Measurements from ENCODE around the gene HMCES. TPM values are rescaled to one million over a fixed set of nuclear protein-coding genes. Genes with fewer than 3 reads are reported as not detected.

Gene HMCES
- total and polyA plus RNA-seq, 11 donors = 30.0 to 46.6 (median 37.7) TPM

- Histone ChIP-seq H3K4me1 (peaks cover 0 to 55% (median 6%) of the 10 kb centered on the region in 12 donors), H3K27me3 (no peaks in the 10 kb centered on the region), H3K9me3 (no peaks in the 10 kb centered on the region), H3K36me3 (no peaks in the 10 kb centered on the region), H3K4me3 (no peak overlapping the region), H3K27ac (peak overlapping the region in 7 of 12 donors; percentile 14 to 93 (median 52))
- WGBS, 4 donors = 79 to 84% (median 83%) methylated on average over 8 of the region's 8 CpGs
- TF ChIP-seq POLR2A (IDR thresholded peaks at IDR 0.05) (no peak), CTCF (IDR thresholded peaks at IDR 0.05) (no peak)
- ATAC-seq = peak in 3 of 4 donors; percentile 66 to 83 (median 77)
- intact Hi-C loops (cut with DNase I) = loop anchor here in 1 of 10 donors (2.0 kb wide), 1 partner anchor 76 kb away; no protein-coding TSS in a partner anchor
- DNase-seq = no peak
Observed at GRCh38 chr3:129238945-129239705, 39.5 kb upstream of the HMCES start.

GRCh38 chr3:129239991-129240390, 38.7 kb upstream of the HMCES start:
- H3K36me3 ChIP-seq = no peaks in the 10 kb centered on the region
- no peaks in the 10 kb centered on the region for H3K27me3 ChIP-seq
- no peak overlapping the region for H3K4me3 ChIP-seq
- ATAC-seq (no peak), DNase-seq (no peak)
- peak overlapping the region in 10 of 12 donors; percentile 38 to 93 (median 50) for H3K27ac ChIP-seq
- no peaks in the 10 kb centered on the region for H3K9me3 ChIP-seq
- TF ChIP-seq POLR2A (IDR thresholded peaks at IDR 0.05) (no peak), CTCF (IDR thresholded peaks at IDR 0.05) (no peak)
- intact Hi-C loops (cut with DNase I) = loop anchor here in 4 of 10 donors (2.0 to 10.0 kb wide), 4 partner anchors 63 to 268 kb away; no protein-coding TSS in a partner anchor
- H3K4me1 ChIP-seq = peaks cover 0 to 47% (median 6%) of the 10 kb centered on the region in 12 donors
- 61 to 78% (median 74%) methylated on average over 6 of the region's 6 CpGs for WGBS, 4 donors

- intact Hi-C loops (cut with DNase I) = loop anchor here in 4 of 10 donors (5.0 to 10.0 kb wide), 3 partner anchors 63 to 268 kb away; no protein-coding TSS in a partner anchor
- 44 to 50% (median 46%) methylated on average over 2 to 3 of the region's 3 CpGs for WGBS, 4 donors
- peaks cover 0 to 47% (median 9%) of the 10 kb centered on the region in 12 donors for H3K4me1 ChIP-seq
- H3K27ac ChIP-seq = peak overlapping the region in 10 of 12 donors; percentile 38 to 93 (median 50)
- DNase-seq = peak in 2 of 5 donors; percentile 16 to 51
- H3K9me3 ChIP-seq = no peaks in the 10 kb centered on the region
- no peak for TF ChIP-seq CTCF (IDR thresholded peaks at IDR 0.05)
- TF ChIP-seq POLR2A (IDR thresholded peaks at IDR 0.05) = no peak
- ATAC-seq = peak; percentile 28 to 88 (median 62)
- H3K27me3 ChIP-seq = no peaks in the 10 kb centered on the region
- no peak overlapping the region for H3K4me3 ChIP-seq
- H3K36me3 ChIP-seq = no peaks in the 10 kb centered on the region
Observed at GRCh38 chr3:129240436-129240835, 38.2 kb upstream of the HMCES start.

- DNase-seq (no peak), ATAC-seq (no peak)
- Histone ChIP-seq H3K27me3 (no peaks in the 10 kb centered on the region), H3K4me3 (no peak overlapping the region), H3K4me1 (peaks cover 0 to 45% (median 18%) of the 10 kb centered on the region in 12 donors), H3K9me3 (no peaks in the 10 kb centered on the region), H3K27ac (peak overlapping the region in 11 of 12 donors; percentile 22 to 81 (median 61)), H3K36me3 (no peaks in the 10 kb centered on the region)
- TF ChIP-seq CTCF (IDR thresholded peaks at IDR 0.05) = no peak
- no peak for TF ChIP-seq POLR2A (IDR thresholded peaks at IDR 0.05)
- 84 to 92% (median 89%) methylated on average over 5 of the region's 5 CpGs for WGBS, 4 donors
- intact Hi-C loops (cut with DNase I) = loop anchor here in 9 of 10 donors (1.0 to 10.0 kb wide), 10 partner anchors 62 to 278 kb away; partner anchors contain the start of gene CNBP (in 6 of the 9)
Observed at GRCh38 chr3:129245141-129245540, 33.5 kb upstream of the HMCES start.
